H1 (cell line): ENCODE results near the gene PPP2R1A. TPM values are rescaled to one million over a fixed set of nuclear protein-coding genes. Genes with fewer than 3 reads are reported as not detected.

Experiments
- BACH1 ChIP-seq: IDR thresholded peaks from 2 replicates; pipeline ENCODE4 v1.6.1; 2012; ENCODE audit warnings: low read length, improper control_type of control experiment
- CBX5 ChIP-seq: fragments of 300-800, 300-1000 bp; sonication (generic); IDR thresholded peaks from 2 replicates; pipeline ENCODE4 v1.7.1; 2016; ENCODE audit warnings: antibody characterized with exemption, low read length, low read depth
- CEBPB ChIP-seq: IDR thresholded peaks from 2 replicates; pipeline ENCODE4 v1.6.1; 2012; ENCODE audit warnings: low read depth, low read length
- CHD7 ChIP-seq: fragments of 300-600 bp; sonication (generic); IDR thresholded peaks from 2 replicates; pipeline ENCODE4 v1.7.1; 2012; ENCODE audit warnings: low read length, moderate library complexity, mild to moderate bottlenecking, inconsistent platforms; ENCODE audit not compliant: insufficient replicate concordance
- KDM4A ChIP-seq: IDR thresholded peaks from one replicate; pipeline ENCODE4 v1.7.1; 2012; ENCODE audit warnings: low read depth, mild to moderate bottlenecking, moderate library complexity, low read length, inconsistent platforms; ENCODE audit not compliant: severe bottlenecking
- NANOG ChIP-seq: IDR thresholded peaks from 2 replicates; pipeline ENCODE4 v1.6.1; 2011; ENCODE audit warnings: low read length, low read depth, mild to moderate bottlenecking, inconsistent platforms; ENCODE audit not compliant: insufficient read depth, poor library complexity, severe bottlenecking
- NRF1 ChIP-seq: IDR thresholded peaks from 2 replicates; pipeline ENCODE4 v1.6.1; 2011; ENCODE audit warnings: mild to moderate bottlenecking, low read depth, low read length, improper control_type of control experiment
- RBBP5 ChIP-seq: IDR thresholded peaks from 2 replicates; pipeline ENCODE4 v1.7.1; 2012; ENCODE audit warnings: low read depth, mild to moderate bottlenecking, inconsistent platforms, low read length, moderate library complexity, borderline replicate concordance
- RXRA ChIP-seq: IDR thresholded peaks from 2 replicates; pipeline ENCODE4 v1.6.1; 2011; ENCODE audit warnings: low read depth, mild to moderate bottlenecking, low read length, moderate library complexity; ENCODE audit not compliant: insufficient read depth
- TBP ChIP-seq: IDR thresholded peaks from 2 replicates; pipeline ENCODE4 v1.6.1; 2011; ENCODE audit warnings: low read depth, low read length, improper control_type of control experiment
- polyA plus RNA-seq, 7 experiments: library from polyadenylated mRNA; depleted of rRNA in 3 of 7; stranded (reverse) in 5 of 7; unstranded in 2 of 7; fragments of >200 nt in 5 of 7; fragments of 200-250 nt in 2 of 7; gene quantifications; 1 replicate in 5 of 7; 2 replicates in 1 of 7; 4 replicates in 1 of 7; pipeline versions ENCODE4 v1.2.1 to v1.2.3, GENCODE V29; 2011 to 2013; ENCODE audit warnings: missing spikeins in 2 of 7, mixed read lengths in 2 of 7
- total RNA-seq: library from RNA; stranded (reverse); fragmentation: NEBNext Ultra II Directional; extraction: Animal tissue kit (Norgen Biotek cat#: 25700); gene quantifications from 2 replicates; pipeline ENCODE4 v1.2.1, GENCODE V29; 2021

PPP2R1A gene
- total and polyA plus RNA-seq, 2 of the 8 experiments (the other 6 are each of a cell fraction or from before 2014, with no cell fraction given), result 380 to 382 TPM

- no peak; the same call in 1 of the 2 replicates for TF ChIP-seq RBBP5
- TF ChIP-seq BACH1, result no peak
- TF ChIP-seq NRF1, result no peak
- TF ChIP-seq CBX5, result no peak
- TF ChIP-seq CEBPB, result no peak
- no peak for TF ChIP-seq NANOG
- no peak for TF ChIP-seq RXRA
- no peak for TF ChIP-seq CHD7
- TF ChIP-seq KDM4A, result peak; percentile 78
- no peak for TF ChIP-seq TBP
Observed at GRCh38 chr19:52170863-52171320, 19.0 kb upstream of the PPP2R1A start (continued).
